ENCODE measurements around the gene TLK1. TPM values are rescaled to one million over a fixed set of nuclear protein-coding genes. Genes with fewer than 3 reads are reported as not detected.

TLK1 gene
- total RNA-seq, 2 donors from 2014 or later: 50.5 to 95.8 TPM

- no peaks in the 10 kb centered on the region for H3K4me1 ChIP-seq (replicated peaks)
- 88% methylated on average over 6 of the region's 6 CpGs for WGBS
- TF ChIP-seq POLR2AphosphoS5 (IDR thresholded peaks at IDR 0.05): no peak
- no peak for TF ChIP-seq POLR2A (IDR thresholded peaks at IDR 0.05)
- TF ChIP-seq CTCF (IDR thresholded peaks at IDR 0.05): no peak
- H3K27me3 ChIP-seq (replicated peaks; ENCODE audit: insufficient read depth): no peaks in the 10 kb centered on the region
- H3K4me3 ChIP-seq: no peak overlapping the region
- no peaks in the 10 kb centered on the region for H3K9me3 ChIP-seq
- intact Hi-C loops (cut with DNase I): no loop called here
- H3K36me3 ChIP-seq: no peaks in the 10 kb centered on the region
- no peak for DNase-seq (ENCODE audit: low spot score)
- no peak overlapping the region for H3K27ac ChIP-seq
These were observed 217.1 kb downstream of the TLK1 start for GRCh38 chr2:170943596-170943995.

- no peak overlapping the region for H3K4me3 ChIP-seq
- no peaks in the 10 kb centered on the region for H3K9me3 ChIP-seq
- 68% methylated on average over 1 of the region's 1 CpG for WGBS
- H3K4me1 ChIP-seq (replicated peaks): no peaks in the 10 kb centered on the region
- no peaks in the 10 kb centered on the region for H3K36me3 ChIP-seq
- intact Hi-C loops (cut with DNase I): no loop called here
- no peaks in the 10 kb centered on the region for H3K27me3 ChIP-seq (replicated peaks; ENCODE audit: insufficient read depth)
- H3K27ac ChIP-seq: no peak overlapping the region
- TF ChIP-seq POLR2AphosphoS5 (IDR thresholded peaks at IDR 0.05) (no peak), CTCF (IDR thresholded peaks at IDR 0.05) (no peak), POLR2A (IDR thresholded peaks at IDR 0.05) (no peak)
- no peak for DNase-seq (ENCODE audit: low spot score)
These were observed 217.7 kb downstream of the TLK1 start for GRCh38 chr2:170943041-170943440.

GRCh38 chr2:170942615-170943014 lies 218.1 kb downstream of the TLK1 start:
- intact Hi-C loops (cut with DNase I): no loop called here
- H3K27ac ChIP-seq: no peak overlapping the region
- DNase-seq (ENCODE audit: low spot score): no peak
- H3K36me3 ChIP-seq: no peaks in the 10 kb centered on the region
- H3K4me3 ChIP-seq: no peak overlapping the region
- WGBS: 80% methylated on average over 4 of the region's 4 CpGs
- H3K4me1 ChIP-seq (replicated peaks): no peaks in the 10 kb centered on the region
- no peaks in the 10 kb centered on the region for H3K9me3 ChIP-seq
- TF ChIP-seq CTCF (IDR thresholded peaks at IDR 0.05): no peak
- no peak for TF ChIP-seq POLR2AphosphoS5 (IDR thresholded peaks at IDR 0.05)
- TF ChIP-seq POLR2A (IDR thresholded peaks at IDR 0.05): no peak
- no peaks in the 10 kb centered on the region for H3K27me3 ChIP-seq (replicated peaks; ENCODE audit: insufficient read depth)

Other genes with a start within 250 kb of the TLK1 start
- 10 to 100 TPM; 67.6 to 81.1 TPM for gene GORASP2, start 231.6 kb downstream of the TLK1 start, total RNA-seq